Naive thymus-derived CD4-positive, alpha-beta T cell (primary cell): ENCODE measurements around the gene RSPO4. TPM values are rescaled to one million over a fixed set of nuclear protein-coding genes. Genes with fewer than 3 reads are reported as not detected.

Experiments used
- ATAC-seq: fragments of 150-1000 bp; cut with Tn5 transposase; 2 replicates; pipeline ENCODE4 v1.10.0; 2021; ENCODE audit warnings: mild to moderate bottlenecking, moderate library complexity
- CTCF ChIA-PET: fragments of 350-600 bp; sonication (Branson Sonifier 250); formaldehyde crosslinking; loops from one replicate; lab custom pipeline; 2021; ENCODE audit warnings: antibody characterized with exemption; lab: Charles Lee
- POLR2A ChIA-PET: fragments of 350-600 bp; sonication (Branson Sonifier 250); formaldehyde crosslinking; loops from one replicate; lab custom pipeline; 2021; ENCODE audit warnings: antibody characterized with exemption, inconsistent platforms; lab: Charles Lee
- DNase-seq, 9 donors: peaks; one replicate each; pipeline versions ENCODE4 v3.0.0 to v3.0.0-alpha.2; 2020 to 2022; ENCODE audit warnings: mixed read lengths in 1 of 9
- H3K27ac ChIP-seq: one replicate; pipeline ENCODE4 v1.7.0; 2013; ENCODE audit warnings: mild to moderate bottlenecking, low read depth, low read length, moderate library complexity
- H3K27me3 ChIP-seq, 2 donors: one replicate each; pipeline ENCODE4 v1.7.0; 2013; ENCODE audit warnings: low read length in 2 of 2, mild to moderate bottlenecking in 2 of 2, moderate library complexity in 2 of 2; ENCODE audit not compliant: control insufficient read depth in 2 of 2, insufficient read depth in 2 of 2
- H3K36me3 ChIP-seq, 3 experiments: 1 replicate in 2 of 3; 2 replicates in 1 of 3; pipeline ENCODE4 v1.7.0; 2013; ENCODE audit warnings: low read length in 3 of 3, mild to moderate bottlenecking in 3 of 3, moderate library complexity in 1 of 3; ENCODE audit not compliant: insufficient read depth in 3 of 3, control insufficient read depth in 2 of 3
- H3K4me1 ChIP-seq, 2 donors: one replicate each; pipeline ENCODE4 v1.7.0; 2013; ENCODE audit warnings: low read length in 2 of 2, mild to moderate bottlenecking in 2 of 2, moderate library complexity in 1 of 2; ENCODE audit not compliant: control insufficient read depth in 2 of 2, insufficient read depth in 2 of 2
- H3K4me3 ChIP-seq: 2 replicates; pipeline ENCODE4 v1.7.0; 2013; ENCODE audit warnings: mild to moderate bottlenecking, low read length
- H3K9me3 ChIP-seq, 3 experiments: 1 replicate in 2 of 3; 2 replicates in 1 of 3; pipeline ENCODE4 v1.7.0; 2013; ENCODE audit warnings: low read length in 3 of 3; ENCODE audit not compliant: control insufficient read depth in 2 of 3
- H3K27ac Mint-ChIP-seq, 9 donors: one replicate each; pipeline ENCODE4 v1.8.0; 2020 to 2022; ENCODE audit warnings: mixed read lengths in 9 of 9, mild to moderate bottlenecking in 8 of 9, moderate library complexity in 5 of 9, inconsistent platforms in 2 of 9
- H3K27me3 Mint-ChIP-seq, 5 donors: one replicate each; pipeline ENCODE4 v1.8.0; 2021 to 2022; ENCODE audit warnings: mixed read lengths in 5 of 5, mild to moderate bottlenecking in 1 of 5
- H3K36me3 Mint-ChIP-seq, 5 donors: one replicate each; pipeline ENCODE4 v1.8.0; 2020 to 2022; ENCODE audit warnings: mixed read lengths in 5 of 5, mild to moderate bottlenecking in 3 of 5, inconsistent platforms in 1 of 5
- H3K4me1 Mint-ChIP-seq, 7 donors: one replicate each; pipeline ENCODE4 v1.8.0; 2020 to 2022; ENCODE audit warnings: mixed read lengths in 7 of 7, mild to moderate bottlenecking in 3 of 7, inconsistent platforms in 1 of 7
- H3K4me3 Mint-ChIP-seq, 10 donors: one replicate each; pipeline ENCODE4 v1.8.0; 2020 to 2022; ENCODE audit warnings: mild to moderate bottlenecking in 10 of 10, mixed read lengths in 10 of 10, moderate library complexity in 6 of 10, inconsistent platforms in 2 of 10
- H3K9me3 Mint-ChIP-seq, 11 donors: one replicate each; pipeline ENCODE4 v1.8.0; 2020 to 2022; ENCODE audit warnings: mixed read lengths in 11 of 11, mild to moderate bottlenecking in 4 of 11, inconsistent platforms in 1 of 11, moderate library complexity in 1 of 11
- intact Hi-C, 2 donors: fragments of 100-400 bp; cut with micrococcal nuclease; formaldehyde crosslinking; loops; one replicate each; pipeline ENCODE4 v1.15.1; 2023
- polyA plus RNA-seq, 2 donors: library from polyadenylated mRNA; unstranded; fragments of 300-500 nt; fragmentation: Illumina TruSeq; gene quantifications; one replicate each; pipeline ENCODE4 v1.2.3, GENCODE V29; 2021
- total RNA-seq, 6 experiments: library from RNA in 5 of 6; stranded (reverse) in 5 of 6; gene quantifications; 1 replicate in 5 of 6; 2 replicates in 1 of 6; pipeline ENCODE4 v1.2.3 and lab custom pipeline; 2021 to 2026

RSPO4 gene
- under 1 TPM in 4 of 5 experiments, not detected in 1; 0.19 to 0.40 (median 0.23) TPM for total RNA-seq
- polyA plus RNA-seq: not detected
- not detected for total RNA-seq (lab: John Stamatoyannopoulos, UW)

GRCh38 chr20:1001911-1002681 is at the start of gene RSPO4:
Gene RSPO4, minus strand, starts transcription at chr20:1002311. Its CDS starts 147 bp downstream, at chr20:1002164.
- H3K4me1 Mint-ChIP-seq: peaks cover 5 to 9% (median 9%) of the 10 kb centered on the region in 7 donors
- Histone ChIP-seq H3K4me1 (no peaks in the 10 kb centered on the region), H3K36me3 (no peaks in the 10 kb centered on the region), H3K4me3 (no peak within 1 kb of the TSS), H3K9me3 (no peaks in the 10 kb centered on the region), H3K27ac (no peak within 1 kb of the TSS), H3K27me3 (no peaks in the 10 kb centered on the region)
- H3K27ac Mint-ChIP-seq: no peak within 1 kb of the TSS
- H3K36me3 Mint-ChIP-seq: peaks cover 0 to 8% (median 0%) of the 10 kb centered on the region in 5 donors
- peaks cover 42 to 68% (median 55%) of the 10 kb centered on the region in 5 donors for H3K27me3 Mint-ChIP-seq
- intact Hi-C loops: no loop called here
- H3K9me3 Mint-ChIP-seq: no peaks in the 10 kb centered on the region
- ATAC-seq (no peak), DNase-seq (no peak)
- ChIA-PET CTCF (interaction anchor here (0.6 kb wide), 1 partner anchor 29 kb away, joined by 5 read pairs; no protein-coding TSS in a partner anchor), POLR2A (no interaction called here)
- peak within 1 kb of the TSS in 9 of 10 donors; percentile 32 to 78 (median 58) for H3K4me3 Mint-ChIP-seq

- Mint-ChIP-seq H3K4me3 (no peak overlapping the region), H3K4me1 (no peaks in the 10 kb centered on the region), H3K27me3 (no peaks in the 10 kb centered on the region), H3K27ac (no peak overlapping the region), H3K9me3 (peaks cover 0 to 5% (median 0%) of the 10 kb centered on the region in 11 donors), H3K36me3 (peaks cover 0 to 8% (median 3%) of the 10 kb centered on the region in 5 donors)
- no peak for DNase-seq
- no peaks in the 10 kb centered on the region for H3K4me1 ChIP-seq
- ChIA-PET POLR2A (no interaction called here), CTCF (no interaction called here)
- H3K27ac ChIP-seq: no peak overlapping the region
- no peaks in the 10 kb centered on the region for H3K27me3 ChIP-seq
- intact Hi-C loops: no loop called here
- no peaks in the 10 kb centered on the region for H3K36me3 ChIP-seq
- no peak overlapping the region for H3K4me3 ChIP-seq
- ATAC-seq: no peak
- H3K9me3 ChIP-seq: no peaks in the 10 kb centered on the region
Measured at GRCh38 chr20:1050440-1050839, 48.3 kb upstream of the RSPO4 start.

- peaks cover 0 to 8% (median 3%) of the 10 kb centered on the region in 5 donors for H3K36me3 Mint-ChIP-seq
Measured at GRCh38 chr20:1045860-1046418, 43.8 kb upstream of the RSPO4 start.

GRCh38 chr20:1041845-1042390 is 39.8 kb upstream of the RSPO4 start:
- H3K9me3 ChIP-seq: no peaks in the 10 kb centered on the region
- H3K27me3 Mint-ChIP-seq: no peaks in the 10 kb centered on the region
- no peak overlapping the region for H3K27ac Mint-ChIP-seq
- no peak overlapping the region for H3K27ac ChIP-seq
- H3K4me1 Mint-ChIP-seq: peaks cover 0 to 1% (median 0%) of the 10 kb centered on the region in 7 donors
- no peaks in the 10 kb centered on the region for H3K27me3 ChIP-seq
- H3K4me3 Mint-ChIP-seq: no peak overlapping the region
- H3K9me3 Mint-ChIP-seq: peaks cover 0 to 1% (median 0%) of the 10 kb centered on the region in 11 donors
- no peaks in the 10 kb centered on the region for H3K36me3 ChIP-seq
- H3K4me3 ChIP-seq: no peak overlapping the region
- POLR2A ChIA-PET: no interaction called here
- CTCF ChIA-PET: no interaction called here
- ATAC-seq (no peak), DNase-seq (no peak)
- peaks cover 0 to 3% (median 0%) of the 10 kb centered on the region in 5 donors for H3K36me3 Mint-ChIP-seq
- H3K4me1 ChIP-seq: no peaks in the 10 kb centered on the region
- intact Hi-C loops: no loop called here

More at GRCh38 chr20:1045860-1046418, 43.8 kb upstream of the RSPO4 start:
- no peaks in the 10 kb centered on the region for H3K27me3 ChIP-seq
- H3K4me3 Mint-ChIP-seq: no peak overlapping the region
- no peak overlapping the region for H3K27ac Mint-ChIP-seq
- no peak overlapping the region for H3K4me3 ChIP-seq
- intact Hi-C loops: no loop called here
- H3K9me3 Mint-ChIP-seq: peaks cover 0 to 5% (median 0%) of the 10 kb centered on the region in 11 donors
- H3K4me1 Mint-ChIP-seq: peaks cover 0 to 1% (median 0%) of the 10 kb centered on the region in 7 donors
- ChIA-PET CTCF (no interaction called here), POLR2A (no interaction called here)
- no peaks in the 10 kb centered on the region for H3K36me3 ChIP-seq
- DNase-seq (no peak), ATAC-seq (no peak)
- no peaks in the 10 kb centered on the region for H3K4me1 ChIP-seq
- no peaks in the 10 kb centered on the region for H3K9me3 ChIP-seq
- H3K27ac ChIP-seq: no peak overlapping the region
- H3K27me3 Mint-ChIP-seq: no peaks in the 10 kb centered on the region

GRCh38 chr20:1038205-1038604 is 36.1 kb upstream of the RSPO4 start:
- ATAC-seq (no peak), DNase-seq (no peak)
- Histone ChIP-seq H3K27me3 (no peaks in the 10 kb centered on the region), H3K4me1 (no peaks in the 10 kb centered on the region), H3K36me3 (no peaks in the 10 kb centered on the region), H3K4me3 (no peak overlapping the region), H3K9me3 (no peaks in the 10 kb centered on the region), H3K27ac (no peak overlapping the region)
- intact Hi-C loops: no loop called here
- POLR2A ChIA-PET: no interaction called here
- Mint-ChIP-seq H3K27ac (no peak overlapping the region), H3K4me3 (no peak overlapping the region), H3K4me1 (peaks cover 0 to 2% (median 0%) of the 10 kb centered on the region in 7 donors), H3K9me3 (no peaks in the 10 kb centered on the region), H3K36me3 (no peaks in the 10 kb centered on the region), H3K27me3 (peaks cover 10 to 16% (median 11%) of the 10 kb centered on the region in 5 donors)
- CTCF ChIA-PET: no interaction called here

GRCh38 chr20:1037039-1037438 is 34.9 kb upstream of the RSPO4 start:
- no peaks in the 10 kb centered on the region for H3K36me3 ChIP-seq
- Mint-ChIP-seq H3K4me1 (peaks cover 0 to 2% (median 0%) of the 10 kb centered on the region in 7 donors), H3K36me3 (no peaks in the 10 kb centered on the region), H3K27ac (no peak overlapping the region), H3K4me3 (no peak overlapping the region), H3K9me3 (no peaks in the 10 kb centered on the region), H3K27me3 (peaks cover 10 to 17% (median 12%) of the 10 kb centered on the region in 5 donors)
- no peaks in the 10 kb centered on the region for H3K4me1 ChIP-seq
- DNase-seq: no peak
- no peaks in the 10 kb centered on the region for H3K27me3 ChIP-seq
- H3K27ac ChIP-seq: no peak overlapping the region
- CTCF ChIA-PET: no interaction called here
- H3K9me3 ChIP-seq: no peaks in the 10 kb centered on the region
- POLR2A ChIA-PET: no interaction called here
- intact Hi-C loops: no loop called here
- no peak overlapping the region for H3K4me3 ChIP-seq
- no peak for ATAC-seq
